HG03520 (cell line): ENCODE measurements around the gene MC2R.

Experiments
- ATAC-seq: cut with Tn5 transposase; IDR thresholded peaks from one replicate; pipeline ENCODE4 v1.9.1; 2021; ENCODE audit warnings: mild to moderate bottlenecking, moderate library complexity; ENCODE audit not compliant: unreplicated experiment

Gene MC2R

DNA sequence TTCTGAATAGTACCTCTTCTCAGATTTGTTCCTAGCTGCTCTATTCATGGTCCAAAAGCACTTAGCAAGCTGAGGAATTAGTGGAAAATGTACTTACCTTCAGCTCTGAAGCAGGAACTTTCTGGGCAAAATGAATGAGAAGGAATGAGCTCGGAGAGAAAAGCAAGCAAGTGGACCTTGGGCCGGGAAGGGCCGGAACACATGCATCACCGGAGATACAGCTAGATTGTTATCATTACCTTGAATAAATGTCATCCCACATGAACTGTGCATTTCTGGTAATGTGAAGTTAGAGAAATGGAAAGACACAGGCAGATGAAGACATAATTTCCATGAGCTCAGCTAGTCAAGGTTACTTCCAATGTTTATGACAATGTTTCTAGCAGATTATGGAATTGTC, at the start of gene MC2R:
Gene MC2R (minus strand): TSS at position 146 of the 400 bp plus-strand sequence. CDS start 30,018 bp downstream, outside the sequence.
- no peak for ATAC-seq

DNA sequence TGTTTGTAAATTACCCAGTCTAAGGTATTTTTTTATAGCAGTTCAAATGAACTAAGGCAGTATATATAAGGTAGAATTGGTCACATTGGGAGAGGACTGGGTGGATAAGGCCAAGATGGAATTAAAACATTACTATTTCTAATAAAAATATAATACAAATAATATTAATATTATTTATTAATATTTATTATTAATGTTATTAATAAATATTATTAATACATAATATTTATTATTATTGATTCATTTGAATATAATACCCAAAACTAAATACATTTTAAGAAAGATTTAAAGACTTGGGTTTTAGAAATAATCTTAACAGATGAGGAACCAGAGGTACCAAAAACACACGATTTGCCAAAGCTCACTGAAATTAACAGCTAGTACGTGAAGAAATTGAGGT, 30.5 kb upstream of the MC2R start:
- ATAC-seq = no peak

DNA sequence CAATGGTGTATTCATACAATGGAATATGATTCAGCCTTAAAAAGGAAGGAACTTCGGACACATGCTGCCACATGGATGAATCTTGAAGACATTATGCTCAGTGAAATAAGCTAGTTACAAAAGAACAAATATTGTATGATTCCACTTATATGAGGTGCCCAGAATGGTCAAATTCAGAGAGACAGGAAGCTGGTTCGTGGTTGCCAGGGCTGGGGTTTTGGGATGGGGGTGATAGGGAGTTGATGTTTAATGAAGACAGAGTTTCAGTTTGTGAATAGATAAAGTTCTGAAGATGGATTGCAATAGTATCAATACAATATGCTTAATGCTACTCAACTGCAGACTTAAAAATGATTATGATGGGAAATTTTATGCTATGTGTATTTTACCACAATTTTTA, 28.0 kb upstream of the MC2R start:
- no peak for ATAC-seq

DNA sequence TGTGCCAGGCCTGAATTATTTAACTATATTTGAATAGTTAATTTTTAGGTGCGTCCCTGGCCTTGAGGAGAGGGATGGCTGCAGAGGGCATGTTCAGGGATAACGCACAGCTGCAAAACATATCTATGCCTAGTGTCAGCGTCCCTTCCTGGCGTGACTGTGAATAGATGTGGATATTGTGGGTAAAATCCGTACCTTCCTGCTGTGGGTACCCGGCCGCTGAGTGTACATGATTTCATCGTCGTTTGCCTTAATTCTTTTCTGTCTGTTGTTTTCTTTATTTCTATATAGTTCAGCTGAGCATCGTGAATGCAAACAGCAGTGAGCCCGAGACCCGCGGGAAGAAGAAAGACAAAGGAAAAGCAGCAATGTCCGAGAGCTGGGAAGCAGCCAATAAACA, 25.0 kb upstream of the MC2R start:
- no peak for ATAC-seq

- no peak for ATAC-seq
These were observed 19.3 kb upstream of the MC2R start for GRCh38 chr18:13934676-13935075.

DNA sequence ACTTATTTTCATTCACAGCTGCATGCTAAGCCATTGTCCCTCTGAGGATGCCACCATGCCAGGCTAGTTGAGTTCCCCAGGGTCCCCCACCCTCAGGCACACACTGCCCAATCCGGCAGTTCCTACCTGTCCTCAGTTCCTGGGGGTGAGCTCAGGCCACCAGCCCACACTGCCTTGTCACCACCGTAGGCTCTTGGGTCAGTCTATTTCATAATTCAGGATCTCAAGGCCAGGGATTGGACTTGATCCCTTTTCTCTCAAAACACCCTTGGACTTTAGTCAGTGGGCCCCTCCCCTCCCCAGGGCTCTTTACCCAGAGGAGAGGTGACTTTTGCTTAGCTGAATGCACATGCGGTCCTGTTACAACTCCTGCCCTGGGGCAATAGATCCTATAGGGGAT, 18.7 kb upstream of the MC2R start:
- no peak for ATAC-seq

GRCh38 chr18:13932285-13933025, 17.1 kb upstream of the MC2R start:
- ATAC-seq = no peak

DNA sequence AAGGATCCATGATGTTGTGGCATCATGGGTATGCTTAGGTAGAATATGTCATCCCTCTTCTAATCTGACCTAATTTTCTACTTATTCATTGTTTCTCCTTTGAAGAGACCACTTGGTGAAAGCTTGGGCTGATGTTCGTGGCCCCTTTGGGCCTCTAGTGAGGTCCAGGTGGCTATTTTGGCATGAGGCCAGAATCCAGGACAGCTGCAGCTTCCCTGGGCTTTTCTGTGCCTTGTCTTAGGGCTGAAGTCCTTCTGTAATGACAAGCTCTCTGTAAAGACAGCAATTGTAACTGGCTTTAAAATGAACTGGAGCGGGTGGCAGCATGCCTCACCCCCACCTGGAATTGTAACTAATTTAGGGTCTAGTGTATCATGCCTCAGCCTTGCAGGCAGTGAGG, 15.6 kb upstream of the MC2R start:
- no peak for ATAC-seq

DNA sequence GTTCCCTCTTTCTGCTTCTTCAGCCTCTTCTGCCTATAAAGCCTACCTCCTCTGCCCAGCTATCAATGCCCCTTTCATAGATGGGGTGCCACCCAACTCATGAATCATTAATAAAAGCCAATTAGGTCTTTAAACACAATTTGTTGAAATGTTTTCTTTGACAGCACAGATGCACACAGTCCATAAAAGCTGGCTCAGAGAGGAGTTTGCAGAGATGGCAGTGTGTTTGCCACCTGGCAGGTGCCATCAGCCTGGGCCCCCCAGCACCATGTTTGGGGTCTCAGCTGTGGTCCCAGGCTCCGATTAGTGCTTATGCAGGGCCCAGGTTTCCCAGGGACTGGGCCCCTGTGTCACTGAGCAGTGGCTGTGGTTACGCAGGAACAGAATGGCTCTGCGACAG, 7.9 kb upstream of the MC2R start:
- ATAC-seq = no peak

DNA sequence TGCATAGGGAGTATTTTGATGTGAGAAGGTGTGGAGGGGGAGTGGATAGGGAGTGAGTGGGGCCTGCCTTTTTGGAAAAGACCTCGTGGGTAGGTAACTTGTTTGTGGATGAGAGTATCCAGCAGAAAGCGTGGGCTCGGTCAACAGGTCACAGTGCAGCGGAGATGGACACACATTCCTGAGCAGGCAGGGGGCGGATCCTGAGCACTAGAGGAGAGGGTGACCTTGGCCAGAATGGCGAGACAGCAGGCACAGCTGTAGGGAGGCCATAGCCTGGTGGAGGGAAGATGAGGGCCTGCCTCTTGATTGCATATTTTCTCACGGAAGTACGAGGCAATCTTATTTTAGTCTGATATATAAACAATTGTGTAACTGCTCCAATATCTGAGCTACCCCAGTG, 3.6 kb upstream of the MC2R start:
- ATAC-seq = no peak

GRCh38 chr18:13917401-13917800, 2.1 kb upstream of the MC2R start:
- ATAC-seq = no peak

- no peak for ATAC-seq
These were observed 1.2 kb upstream of the MC2R start for GRCh38 chr18:13916559-13916958.

GRCh38 chr18:13915995-13916431, 677 bp upstream of the MC2R start:
- ATAC-seq = no peak

DNA sequence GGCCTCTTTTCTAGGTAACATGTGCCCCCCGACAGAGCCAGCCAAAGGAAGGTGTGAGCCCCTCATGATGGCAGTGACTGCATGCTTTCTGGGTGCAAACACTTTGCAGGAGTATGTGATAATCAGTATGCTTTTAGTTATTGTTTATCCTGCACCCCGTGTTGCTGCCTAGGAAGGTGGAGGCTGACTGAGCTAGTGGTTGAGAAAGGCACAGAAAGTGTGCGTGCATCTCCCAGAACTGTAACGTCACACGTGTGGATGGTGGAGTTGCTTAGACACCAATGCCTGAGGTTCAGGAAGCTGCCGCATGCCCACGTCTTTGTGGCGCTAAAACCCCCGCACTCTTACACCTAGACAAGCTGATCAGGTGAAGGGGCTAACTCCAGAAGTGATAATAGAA, 580 bp downstream of the MC2R start:
- no peak for ATAC-seq

DNA sequence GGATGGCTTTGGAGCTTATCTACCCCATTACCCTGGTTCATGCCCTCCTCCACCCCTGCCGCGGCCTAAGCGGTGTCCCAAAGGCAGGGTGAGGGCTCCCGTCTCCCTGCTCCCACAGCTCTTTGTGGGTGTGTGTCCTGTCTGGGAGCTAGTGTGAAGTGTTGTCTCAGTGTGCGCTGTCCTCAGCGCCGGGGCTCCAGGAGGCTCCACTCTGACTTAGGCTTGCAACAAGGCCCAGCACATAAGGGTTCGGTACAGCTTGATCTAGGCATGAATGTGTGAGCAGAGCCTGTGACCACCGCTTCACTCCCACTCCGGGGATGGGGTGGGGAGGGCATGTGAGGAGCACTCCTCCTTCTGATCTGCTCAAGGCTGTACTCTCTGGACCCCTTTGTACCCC, 1.2 kb downstream of the MC2R start:
- no peak for ATAC-seq

DNA sequence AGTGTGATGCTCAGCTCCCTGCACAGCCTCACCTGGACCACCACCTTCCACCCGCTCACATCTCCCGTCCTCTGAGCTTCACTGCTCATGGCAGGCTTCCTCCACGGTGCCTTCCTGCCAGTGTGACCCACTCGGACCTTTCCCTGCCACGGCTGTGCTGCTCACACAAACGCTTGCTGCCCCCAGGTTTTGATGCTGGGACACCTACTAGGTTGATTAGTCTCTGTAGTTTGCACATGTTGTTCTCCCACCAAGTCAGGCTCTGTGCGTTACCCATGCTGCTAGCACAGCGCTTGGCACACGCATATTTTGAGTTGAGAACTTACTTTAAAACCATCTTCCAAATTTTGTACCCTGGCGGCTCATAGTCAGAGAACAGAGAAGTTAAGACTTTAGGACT, 2.1 kb downstream of the MC2R start:
- no peak for ATAC-seq

- no peak for ATAC-seq
These were observed 2.7 kb downstream of the MC2R start for GRCh38 chr18:13912601-13913000.

- ATAC-seq = no peak
These were observed 4.3 kb downstream of the MC2R start for GRCh38 chr18:13910986-13911385.

DNA sequence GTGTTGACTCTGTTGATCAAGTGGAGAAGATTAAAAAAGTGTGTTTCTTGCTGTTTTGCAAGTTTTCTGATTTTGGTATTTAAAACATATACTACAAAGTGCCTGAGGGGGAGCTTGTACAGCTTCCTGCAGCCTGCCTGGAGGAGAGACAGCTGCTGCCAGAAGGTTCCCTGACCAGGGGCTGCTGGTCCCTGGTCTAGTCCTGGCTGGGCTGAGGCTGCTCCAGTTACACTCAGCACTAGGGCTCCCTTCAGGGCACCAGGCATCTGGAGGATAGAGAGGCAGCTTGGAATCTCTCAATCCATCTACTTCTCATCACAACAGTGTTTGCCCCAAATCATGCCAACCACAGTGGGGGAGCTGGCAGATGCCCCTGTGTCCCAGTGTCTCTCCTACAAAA, 4.8 kb downstream of the MC2R start:
- ATAC-seq = no peak

DNA sequence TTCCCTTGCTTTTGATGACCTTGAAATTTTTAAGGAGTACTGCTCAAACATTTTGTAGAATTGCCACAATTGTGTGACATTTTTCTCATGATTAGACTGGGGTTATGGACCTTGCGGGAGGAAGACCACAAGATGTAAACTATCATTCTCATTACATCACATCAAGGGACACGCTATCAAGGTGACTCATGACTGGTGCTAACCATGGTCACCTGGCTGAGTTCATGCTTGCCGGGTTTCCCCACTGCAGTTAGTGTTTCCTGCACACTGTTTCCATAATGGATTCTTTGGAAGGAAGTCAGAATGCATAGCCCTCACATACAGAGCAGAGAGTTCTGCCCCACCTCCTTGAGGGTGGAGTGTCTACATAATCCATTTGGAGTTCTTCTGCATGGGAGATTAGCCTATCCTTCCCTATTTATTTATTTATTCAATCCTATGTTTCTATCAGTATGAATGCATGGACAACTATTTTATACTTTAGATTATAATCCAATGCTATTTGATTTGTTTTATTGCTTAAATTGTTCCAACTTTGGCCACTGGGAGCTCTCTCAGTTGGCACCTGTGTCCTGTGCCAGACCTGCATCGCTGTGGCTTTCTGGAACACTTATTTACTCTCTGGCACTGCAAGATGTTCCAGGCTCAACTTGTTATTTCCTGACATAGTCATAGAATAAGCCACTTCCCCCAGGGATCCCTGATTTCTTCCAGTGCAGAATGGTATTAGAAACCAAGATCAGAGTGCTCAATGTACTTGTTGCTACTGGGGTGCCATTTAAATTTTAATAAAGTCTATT, 6.0 kb downstream of the MC2R start:
- no peak for ATAC-seq

GRCh38 chr18:13900633-13901032, 14.7 kb downstream of the MC2R start:
- ATAC-seq = no peak

DNA sequence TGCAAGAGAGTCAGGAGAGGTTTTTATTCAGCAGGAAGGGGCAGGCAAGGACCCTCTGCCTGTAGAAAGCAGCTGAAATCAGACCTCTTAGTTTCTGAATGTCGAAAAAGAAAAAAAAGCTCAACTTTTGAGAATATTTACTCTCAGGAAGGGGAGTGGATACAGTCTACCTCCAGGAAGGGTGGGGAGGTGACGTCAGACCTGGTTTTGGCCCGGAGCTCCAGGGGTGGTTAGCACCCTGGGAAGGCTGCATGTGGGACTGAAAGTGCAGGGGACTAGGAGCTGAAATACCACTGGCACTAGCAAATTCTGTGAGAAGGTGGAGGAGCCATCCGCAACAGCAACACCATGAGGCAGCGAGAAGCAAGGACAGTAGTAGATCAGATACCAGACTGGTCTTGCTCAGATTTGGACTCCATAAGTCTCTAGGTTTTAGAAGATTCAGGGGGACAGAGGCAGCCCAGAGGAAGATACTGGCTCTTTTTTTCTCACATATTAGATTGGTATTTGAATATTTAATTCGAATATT, 19.8 kb downstream of the MC2R start:
- ATAC-seq = no peak
